Hematopoietic multipotent progenitor cell (in vitro differentiated cells): ENCODE measurements around the gene DYRK1A. TPM values are rescaled to one million over a fixed set of nuclear protein-coding genes. Genes with fewer than 3 reads are reported as not detected.

Source experiments
- DNase-seq, 3 donors: peaks; one replicate each; pipeline ENCODE4 v3.0.0-alpha.2; 2011 to 2015; ENCODE audit warnings: low read depth in 2 of 3, low spot score in 2 of 3
- total RNA-seq: library from RNA; depleted of rRNA; stranded (reverse); fragments of >200 nt; gene quantifications from one replicate; pipeline ENCODE4 v1.2.3, GENCODE V29; 2012

DYRK1A gene
- total RNA-seq, 1 donor = 116 TPM

DNA sequence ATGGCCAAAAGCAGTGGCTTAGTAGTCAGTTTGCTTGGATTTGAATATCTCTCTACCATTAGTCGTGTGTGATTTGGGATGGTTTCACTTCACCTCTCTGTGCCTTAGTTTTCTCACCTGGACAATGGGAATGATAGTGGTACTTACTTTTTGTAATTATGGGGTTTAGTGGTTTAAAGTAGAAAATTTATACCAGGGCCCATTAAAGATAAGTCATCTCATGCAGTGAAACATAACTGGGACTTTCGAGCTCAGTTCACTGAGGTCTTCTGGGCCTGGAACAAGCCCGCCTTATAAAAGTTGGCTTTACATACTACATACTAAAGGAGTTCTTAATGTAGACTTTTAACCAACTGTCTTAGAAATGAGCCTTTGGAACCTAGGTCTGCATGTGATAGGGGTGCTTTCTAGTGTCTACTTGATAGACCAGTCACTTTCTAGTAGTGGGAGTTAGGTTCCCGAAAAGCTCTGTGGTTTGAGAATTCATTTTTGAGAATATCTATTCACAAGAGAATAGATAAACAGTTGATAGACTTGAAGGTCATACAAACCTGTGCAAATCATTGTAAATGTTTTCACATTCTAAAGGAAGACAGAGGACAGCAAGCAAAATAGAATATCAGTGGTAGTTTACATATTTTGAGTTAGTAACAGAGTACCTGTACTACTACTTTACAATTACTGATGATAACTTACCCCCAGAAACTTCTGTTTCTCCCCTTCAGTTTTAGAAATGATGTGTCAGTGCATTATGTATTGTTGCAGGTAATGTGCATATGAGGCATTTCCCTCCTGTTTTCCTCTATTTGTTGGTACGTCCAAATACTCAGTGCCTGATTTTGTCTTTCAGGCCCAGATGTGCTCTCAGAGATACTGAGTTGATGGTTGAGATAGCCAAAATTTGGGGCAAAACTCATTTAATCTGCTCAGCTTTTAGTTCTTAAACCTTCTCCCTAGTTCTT, 48.0 kb downstream of the DYRK1A start:
- no peak for DNase-seq

DNA sequence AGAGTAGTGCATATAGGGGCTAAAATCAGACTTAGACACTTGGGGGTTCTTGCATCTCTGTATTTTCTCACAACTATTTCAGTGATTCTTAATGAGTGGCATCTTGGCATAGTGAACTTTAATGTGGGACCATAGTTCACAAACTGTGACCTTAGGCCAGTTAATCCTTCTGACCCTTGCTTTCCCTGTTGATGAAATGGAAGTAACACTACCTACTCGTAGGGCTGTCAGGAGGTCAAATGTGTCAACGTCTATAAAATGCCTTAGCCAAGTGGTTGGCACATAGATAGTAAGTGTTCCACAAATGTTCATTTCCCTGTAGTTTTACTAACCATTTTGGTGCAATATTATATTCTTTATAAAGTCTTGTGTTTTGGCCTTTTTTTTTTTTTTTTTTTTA, 49.4 kb downstream of the DYRK1A start:
- DNase-seq = no peak

DNA sequence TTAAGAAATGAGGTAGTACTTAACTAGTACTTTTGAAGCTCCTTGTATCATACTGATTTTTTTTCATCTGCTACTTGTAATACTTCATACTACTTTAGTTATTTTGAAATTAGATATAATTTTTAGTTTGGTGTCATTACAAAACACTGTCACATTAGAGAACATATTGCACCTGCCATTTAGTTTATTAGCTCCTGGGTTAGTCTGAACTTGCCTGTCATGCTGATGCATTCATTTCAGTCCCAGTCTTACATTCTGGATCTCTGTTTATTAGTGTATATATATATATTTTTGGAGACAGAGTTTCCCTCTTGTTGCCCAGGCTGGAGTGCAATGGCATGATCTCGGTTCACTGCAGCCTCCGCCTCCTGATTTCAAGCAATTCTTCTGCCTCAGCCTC, 50.3 kb downstream of the DYRK1A start:
- DNase-seq = no peak

DNA sequence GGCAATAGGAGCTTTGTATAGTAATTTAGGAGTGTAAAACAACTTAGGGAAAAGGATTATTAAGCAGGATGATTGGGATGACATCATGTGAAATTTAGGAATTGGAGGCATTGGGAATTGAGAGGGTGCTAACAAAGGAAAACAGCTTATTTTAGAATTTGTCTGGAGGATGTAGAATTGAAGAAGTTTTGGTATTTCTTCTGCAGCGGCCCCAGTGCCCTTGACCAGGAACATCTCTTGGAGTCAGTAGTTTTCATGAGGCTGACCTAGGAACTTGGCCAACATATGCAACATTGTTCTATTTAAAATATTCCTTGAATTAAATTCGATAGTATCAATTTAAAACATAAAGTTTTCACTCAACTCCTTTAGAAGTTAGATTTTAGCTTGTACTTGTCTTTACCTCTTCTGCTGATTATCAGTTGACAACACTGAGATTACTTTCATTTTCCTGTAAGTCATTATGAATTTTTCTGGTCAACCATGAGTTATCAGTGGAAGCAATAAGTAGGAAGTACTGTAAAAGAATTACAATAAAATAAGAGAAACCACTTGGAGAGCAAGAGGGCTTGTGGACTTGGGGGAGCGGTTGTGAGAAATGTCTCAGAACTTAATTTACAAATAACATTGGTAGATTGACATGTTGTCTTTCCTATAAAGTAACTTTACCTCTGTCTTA, 52.8 kb downstream of the DYRK1A start:
- DNase-seq = peak in 1 of 3 donors; percentile 47

DNA sequence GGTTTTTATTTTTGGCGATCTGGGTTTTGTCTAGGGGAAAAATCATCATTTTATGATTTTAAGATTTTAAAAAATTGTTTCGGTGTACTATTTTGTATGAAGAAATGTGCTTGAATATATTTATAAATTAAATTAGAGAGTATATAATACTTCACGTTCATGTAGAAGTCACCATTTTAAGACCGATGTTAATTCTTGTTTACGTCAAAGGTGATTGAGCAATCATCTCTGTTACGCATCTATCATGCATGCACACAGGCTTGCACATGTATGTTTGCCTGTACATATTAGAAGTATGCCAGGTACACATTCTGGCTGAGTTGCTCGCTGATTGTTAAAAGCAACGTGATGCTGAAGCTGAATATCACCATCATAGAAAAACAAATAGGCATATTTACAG, 54.7 kb downstream of the DYRK1A start:
- DNase-seq = no peak

DNA sequence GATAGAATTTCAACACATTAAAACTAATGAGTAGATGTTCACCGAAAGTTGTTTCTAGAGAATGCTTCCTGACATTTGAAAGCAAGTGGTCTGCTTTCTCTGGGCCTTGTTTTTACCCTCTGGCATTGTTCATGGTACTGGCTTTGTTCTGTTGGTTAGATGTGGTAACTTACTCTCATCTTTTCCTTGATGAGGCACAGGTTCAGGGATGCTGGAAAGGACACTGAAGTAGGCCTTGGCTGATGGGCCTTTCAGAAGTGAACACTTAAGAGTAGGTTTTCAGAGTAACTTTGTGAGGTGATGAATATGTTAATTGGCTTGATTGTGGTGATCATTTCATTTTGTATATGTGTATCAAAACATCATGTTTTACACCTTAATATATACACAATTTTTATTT, 55.8 kb downstream of the DYRK1A start:
- no peak for DNase-seq

DNA sequence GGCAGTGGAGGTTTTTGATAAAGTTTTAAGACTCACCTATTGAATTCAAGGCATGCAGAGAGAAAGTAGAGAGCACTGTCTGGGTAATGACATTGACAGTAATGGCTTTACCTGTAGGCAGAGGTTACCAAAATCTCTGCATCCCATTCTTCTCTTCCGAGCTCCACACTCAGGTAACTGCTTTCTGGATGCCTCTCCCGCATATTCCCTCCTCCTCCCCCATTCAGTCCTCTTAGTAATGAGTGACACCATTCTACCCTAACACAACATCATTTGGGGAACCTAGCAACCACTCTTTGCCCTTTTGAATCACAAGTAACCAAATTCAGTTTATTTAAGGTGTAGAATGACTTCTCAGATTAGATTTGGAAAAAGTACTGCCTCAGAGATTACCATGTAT, 56.5 kb downstream of the DYRK1A start:
- DNase-seq = no peak

DNA sequence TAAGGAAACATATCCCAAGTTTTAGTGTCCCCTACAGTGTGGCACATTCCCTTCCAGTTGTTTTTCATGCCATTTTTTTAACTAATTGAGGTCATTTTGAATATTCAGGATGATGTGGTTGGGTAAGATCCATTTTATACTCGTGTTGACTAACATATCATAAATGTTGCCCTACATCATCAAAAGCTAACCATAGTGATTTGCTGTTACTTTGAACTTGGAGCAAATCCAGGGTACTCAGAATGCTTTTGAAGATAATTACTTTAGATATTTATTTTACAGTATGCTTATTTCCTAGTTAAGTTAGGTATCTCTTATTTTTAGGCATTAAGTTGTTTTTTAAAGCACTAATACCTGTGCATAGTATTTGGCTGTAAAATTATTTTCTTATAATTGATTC, 57.8 kb downstream of the DYRK1A start:
- DNase-seq = no peak

DNA sequence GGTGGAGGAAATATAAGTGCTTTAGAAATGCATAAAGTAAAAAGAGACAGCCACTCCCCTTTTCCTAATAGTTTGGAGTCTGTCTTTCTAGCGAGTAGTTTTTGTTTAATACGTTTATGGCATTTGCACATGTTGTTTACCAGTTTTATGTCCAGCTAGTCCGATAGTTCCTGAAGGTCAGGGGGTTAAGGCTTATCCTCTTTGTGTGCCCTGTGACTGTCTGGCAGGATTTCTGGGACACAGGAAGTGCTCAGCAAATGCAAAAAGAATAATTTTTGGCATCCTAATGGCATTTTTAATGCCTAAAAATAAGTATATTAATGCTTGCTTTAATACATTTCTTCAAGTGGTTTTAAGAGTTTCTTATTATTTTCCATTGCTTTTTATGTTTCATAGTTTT, 58.4 kb downstream of the DYRK1A start:
- no peak for DNase-seq

DNA sequence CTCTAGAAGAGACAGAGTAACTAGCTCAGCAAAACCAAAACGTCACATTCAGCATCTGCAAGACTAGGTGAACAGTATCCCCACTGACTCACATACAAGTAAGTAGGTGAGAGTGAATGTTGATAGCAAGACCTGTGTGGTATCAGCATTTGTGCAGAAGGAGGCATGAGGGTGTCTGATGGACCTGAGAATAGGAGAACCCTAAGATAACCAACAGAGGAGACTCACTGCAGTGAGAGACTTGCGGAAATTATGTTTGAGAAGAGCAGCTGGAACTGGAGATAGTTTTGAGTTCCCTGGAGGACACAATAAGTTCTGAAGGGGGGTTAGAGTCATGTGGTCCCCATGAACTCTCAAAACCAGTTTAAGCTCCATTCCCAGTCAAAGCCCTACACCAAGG, 59.1 kb downstream of the DYRK1A start:
- DNase-seq = no peak

DNA sequence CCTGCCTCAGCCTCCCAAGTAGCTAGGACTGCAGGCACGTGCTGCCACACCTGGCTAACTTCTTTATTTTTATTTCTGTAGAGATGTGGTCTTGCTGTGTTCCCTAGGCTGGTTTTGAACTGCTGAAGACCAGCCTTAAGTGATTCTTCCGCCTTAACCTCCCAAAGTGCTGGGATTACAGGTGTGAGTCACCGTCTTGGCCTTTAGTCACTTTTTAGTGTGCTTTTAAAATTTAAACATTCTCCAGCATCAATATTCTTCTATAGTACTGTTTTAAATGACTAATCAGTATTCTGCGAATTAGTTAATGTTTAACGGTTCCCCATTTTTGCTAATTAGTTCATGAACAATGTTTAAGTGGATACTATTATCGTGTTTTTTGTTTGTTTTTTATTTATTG, 60.6 kb downstream of the DYRK1A start:
- no peak for DNase-seq

DNA sequence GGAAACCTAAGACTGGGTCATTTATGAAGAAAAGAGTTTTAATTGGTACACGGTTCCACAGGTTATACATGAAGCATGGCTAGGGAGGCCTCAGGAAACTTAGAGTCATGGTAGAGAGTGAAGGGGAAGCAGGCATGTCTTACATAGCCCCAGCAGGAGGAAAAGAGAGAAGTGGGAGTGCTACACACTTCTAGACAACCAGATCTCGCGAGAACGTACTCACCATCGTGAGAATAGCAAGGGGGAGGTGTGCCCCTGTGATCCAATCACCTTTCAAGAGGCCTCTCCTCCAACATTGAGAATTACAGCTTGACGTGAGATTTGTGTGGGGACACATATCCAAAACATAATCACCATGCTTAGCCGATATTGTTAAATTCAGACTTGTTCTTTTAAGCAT, 62.8 kb downstream of the DYRK1A start:
- DNase-seq = no peak

DNA sequence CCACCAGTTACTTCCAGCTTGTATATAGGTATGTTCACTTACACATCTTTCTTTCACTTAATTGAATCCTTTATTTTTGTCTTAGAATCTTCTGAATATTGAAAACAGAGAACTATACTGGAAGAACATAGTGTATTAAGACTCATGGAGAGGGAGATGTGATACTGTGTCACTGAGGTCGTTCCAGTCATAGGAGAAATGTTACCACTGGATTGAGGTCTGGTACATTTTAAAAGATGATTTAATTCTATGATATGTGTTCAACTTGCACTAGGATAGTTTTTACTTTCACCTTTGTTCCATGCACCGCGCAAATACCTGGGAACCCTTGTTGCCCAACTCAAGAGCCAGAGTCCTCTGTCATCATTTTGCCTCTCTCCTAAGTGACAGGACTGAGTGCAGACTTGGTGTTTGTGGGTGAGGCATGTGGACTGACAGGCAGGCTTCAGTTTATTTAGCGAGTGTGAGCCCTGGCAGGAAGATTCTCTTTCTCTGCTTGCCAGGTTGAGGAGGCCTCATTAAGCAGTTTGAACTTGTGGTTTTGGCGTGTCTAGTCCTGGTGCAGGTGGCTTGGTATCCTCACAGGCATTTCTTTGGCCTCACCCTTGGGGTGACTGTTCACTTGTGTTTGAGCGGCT, 63.7 kb downstream of the DYRK1A start:
- DNase-seq = no peak

DNA sequence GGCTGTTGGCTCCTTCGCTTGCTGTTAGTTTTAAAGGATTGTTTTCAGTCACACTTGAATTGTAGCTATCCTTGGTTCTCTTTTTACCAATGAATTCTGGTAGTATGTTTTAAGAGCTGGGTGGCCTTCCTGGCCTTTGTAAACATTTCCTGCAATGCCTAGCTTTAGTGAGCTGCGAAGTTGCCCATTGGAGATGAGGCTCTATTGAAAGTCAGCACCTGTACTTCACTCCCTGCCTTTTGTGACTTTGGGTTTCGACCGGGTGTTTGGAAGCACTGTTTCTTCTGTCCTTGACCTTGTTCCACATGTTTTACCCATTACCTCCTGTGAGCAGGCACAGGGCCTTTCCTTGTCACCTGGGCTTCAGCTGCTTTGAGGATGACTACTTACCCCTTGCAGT, 64.7 kb downstream of the DYRK1A start:
- DNase-seq = no peak

DNA sequence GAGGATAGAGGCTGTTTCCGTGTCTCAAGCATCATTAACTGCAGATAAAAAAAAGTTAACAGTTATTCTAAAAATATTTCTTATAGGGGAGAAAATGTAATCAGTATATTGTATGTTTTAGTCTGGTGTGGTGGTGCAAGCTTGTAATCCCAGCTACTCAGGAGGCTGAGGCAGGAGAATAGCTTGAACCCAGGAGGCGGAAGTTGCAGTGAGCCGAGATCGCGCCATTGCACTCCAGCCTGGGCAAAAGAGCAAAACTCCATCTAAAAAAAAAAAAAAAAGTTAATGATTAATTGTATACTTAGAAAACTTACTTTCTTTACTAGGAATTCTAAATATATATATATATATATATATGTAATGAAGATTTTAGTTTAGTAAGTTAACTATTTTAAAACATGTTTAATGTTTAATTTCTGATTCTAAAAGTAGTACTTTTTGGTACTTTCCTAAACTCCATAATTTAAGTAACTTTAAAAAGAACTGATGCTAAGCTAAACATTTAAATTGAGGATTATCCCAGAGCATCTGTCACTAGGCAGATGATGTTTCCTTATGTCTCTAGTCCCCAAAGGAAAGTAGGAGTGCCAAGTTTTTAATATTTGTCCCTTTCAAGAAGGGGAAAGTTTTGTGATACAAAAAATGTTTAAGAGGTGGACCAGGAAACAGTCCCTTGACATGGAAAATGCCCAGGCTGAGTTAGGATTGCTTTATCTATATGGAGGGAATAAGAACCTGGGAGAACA, 66.3 kb downstream of the DYRK1A start:
- DNase-seq = no peak

DNA sequence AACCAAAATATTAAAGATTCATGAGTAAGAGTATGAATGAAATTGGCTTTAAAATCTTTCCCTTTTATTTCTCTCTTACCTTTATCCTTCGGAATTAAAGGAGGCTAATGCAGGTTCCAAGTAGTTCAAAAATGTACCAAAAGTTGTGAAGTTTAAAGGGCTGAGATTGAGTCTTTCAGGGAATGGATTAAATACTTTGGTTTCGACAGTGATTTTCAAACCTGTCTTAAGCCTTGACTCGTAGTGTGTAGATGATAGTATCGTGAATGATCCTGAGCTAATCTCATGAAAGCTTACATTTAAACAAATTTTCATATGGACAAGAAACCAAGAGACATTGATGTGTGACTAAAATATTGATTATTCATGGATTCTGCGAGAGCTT, 66.9 kb downstream of the DYRK1A start:
- DNase-seq = no peak

DNA sequence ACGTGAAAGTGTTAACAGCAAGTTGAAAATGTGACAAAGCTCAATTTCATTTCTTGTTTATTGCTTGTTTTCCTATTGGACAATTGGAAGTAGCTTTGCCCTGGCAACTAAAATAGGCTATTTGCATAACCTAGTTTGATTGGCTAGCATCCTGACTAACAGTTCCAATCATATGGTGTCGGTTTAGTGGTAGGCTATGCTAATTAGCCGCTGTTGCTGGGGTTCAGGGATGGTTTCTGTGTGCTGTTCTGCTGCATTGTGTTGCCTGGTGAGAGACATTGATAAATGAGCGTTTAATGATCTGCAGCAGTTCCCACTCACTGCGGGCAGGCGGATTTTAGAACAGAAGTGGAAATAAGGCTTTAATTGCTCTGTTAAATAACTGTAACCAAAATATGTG, 68.5 kb downstream of the DYRK1A start:
- peak; percentile 13 to 98 (median 93) for DNase-seq

DNA sequence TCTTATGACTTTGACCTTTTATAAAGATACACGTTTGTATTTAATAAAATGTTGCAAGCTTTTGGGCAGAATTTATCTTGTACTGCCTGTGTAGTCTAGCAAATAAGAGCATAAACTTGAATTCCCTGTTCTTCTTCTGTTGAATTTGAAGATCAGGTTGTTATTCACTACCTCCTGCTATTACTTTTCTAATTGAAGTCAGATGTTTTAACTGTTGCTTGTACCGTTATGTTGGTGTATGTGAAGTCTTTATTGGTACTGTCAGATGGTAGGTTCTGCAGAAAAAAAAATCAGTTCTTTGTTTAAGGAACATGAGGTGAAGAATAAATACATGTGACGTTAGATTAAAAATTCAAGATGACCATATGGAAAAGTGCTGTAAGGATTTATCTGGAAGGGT, 69.1 kb downstream of the DYRK1A start:
- DNase-seq = no peak

DNA sequence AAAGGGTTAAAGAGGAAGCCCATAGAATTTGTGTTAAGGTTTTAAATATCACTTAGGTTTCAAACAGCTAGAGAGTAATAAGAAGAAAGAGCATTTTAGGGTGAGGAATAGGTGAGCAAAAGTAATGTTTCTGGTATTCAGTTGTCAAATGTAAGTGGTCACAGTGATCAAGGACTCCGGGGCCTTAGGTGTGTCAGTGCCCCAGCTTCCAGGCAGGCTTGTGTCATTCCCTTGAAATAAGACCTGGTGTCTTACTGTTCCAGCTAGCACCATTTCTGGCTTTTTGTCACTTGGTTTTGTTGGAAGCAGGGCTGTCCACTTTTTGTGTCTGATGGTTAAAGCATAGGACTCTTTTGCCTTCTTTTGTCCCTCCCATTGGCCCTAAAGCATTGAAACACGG, 69.6 kb downstream of the DYRK1A start:
- DNase-seq = no peak

DNA sequence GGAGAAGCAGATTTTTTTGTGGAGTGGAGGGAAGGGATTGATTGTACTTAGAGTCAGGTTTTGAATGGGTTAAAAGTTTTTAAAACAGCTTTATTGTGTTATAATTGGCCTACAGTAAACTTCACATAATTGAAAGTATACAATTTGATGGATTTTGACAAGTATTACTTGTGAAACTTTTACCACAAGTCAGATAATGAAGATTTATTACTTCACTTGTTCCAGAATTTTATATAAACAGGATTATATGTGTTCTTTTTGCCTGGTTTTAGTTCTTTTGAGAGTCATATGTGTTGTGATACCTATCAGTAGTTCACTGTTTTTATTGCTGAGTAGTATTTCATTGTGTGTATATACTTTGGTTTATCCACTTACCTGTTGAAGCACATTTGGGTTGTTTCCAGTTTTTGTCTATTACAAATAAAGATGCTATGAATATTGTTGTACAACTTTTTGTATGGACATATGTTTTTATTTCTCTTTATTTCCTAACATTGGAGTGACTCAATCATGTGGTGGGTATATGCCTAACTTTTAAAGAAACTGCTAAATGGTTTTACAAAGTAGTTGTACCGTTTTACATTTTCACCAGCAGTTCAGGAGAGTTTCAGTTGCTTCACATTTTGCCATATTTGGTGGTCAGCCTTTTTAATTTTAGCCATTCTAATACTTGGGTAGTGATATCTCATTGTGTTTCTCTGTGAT, 71.0 kb downstream of the DYRK1A start:
- no peak for DNase-seq
